ENCODE results near the gene PARD3B. TPM values are rescaled to one million over a fixed set of nuclear protein-coding genes. Genes with fewer than 3 reads are reported as not detected.

Gene PARD3B
- total RNA-seq, 1 experiment from 2014 or later = 3.9 TPM

DNA sequence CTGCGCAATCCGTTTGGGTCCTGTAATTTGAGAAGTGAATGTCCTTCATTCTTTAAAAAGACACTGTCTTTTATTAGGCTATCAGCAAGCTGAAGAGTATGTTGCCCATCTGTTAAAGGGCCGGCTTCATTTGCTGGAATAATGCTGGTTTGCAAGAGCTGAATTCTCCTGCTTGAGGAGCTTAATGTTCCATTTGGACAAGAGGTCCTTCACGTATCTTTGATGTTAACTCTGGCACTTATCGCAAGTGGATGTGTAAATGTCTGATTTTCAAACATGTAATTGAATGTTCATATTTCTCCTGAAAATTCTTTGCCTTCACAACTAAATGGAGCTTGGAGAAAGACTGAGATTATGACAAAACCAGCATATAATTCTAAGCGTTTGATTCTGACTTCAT lies 856.2 kb downstream of the PARD3B start:
- Histone ChIP-seq H3K4me1 (ENCODE audit: insufficient read depth, low read length) (peaks cover 14% of the 10 kb centered on the region), H2AFZ (ENCODE audit: low read length) (no peak overlapping the region), H3K27me3 (ENCODE audit: low read length) (no peaks in the 10 kb centered on the region), H3K9ac (ENCODE audit: low read length) (no peak overlapping the region), H3K9me2 (replicated peaks; ENCODE audit: low read length) (no peaks in the 10 kb centered on the region), H3K9me3 (ENCODE audit: low read length) (no peaks in the 10 kb centered on the region), H3K4me2 (ENCODE audit: low read length) (no peak overlapping the region), H4K20me1 (ENCODE audit: low read length) (no peaks in the 10 kb centered on the region), H3K79me2 (ENCODE audit: low read length) (no peaks in the 10 kb centered on the region), H3K27ac (ENCODE audit: low read length) (no peak overlapping the region), H3K36me3 (ENCODE audit: low read depth, low read length) (no peaks in the 10 kb centered on the region), H3F3A (ENCODE audit: low read length, unreplicated experiment) (no peaks in the 10 kb centered on the region), H3K4me3 (ENCODE audit: low read length) (no peak overlapping the region)
- ChIA-PET CTCF (no interaction called here), POLR2A (ENCODE audit: unreplicated experiment) (no interaction called here)
- no TSS peak for BruUV-seq (replicated peaks)
- ATAC-seq = no peak
- intact Hi-C loops (cut with micrococcal nuclease) = loop anchor here (10.0 kb wide), 1 partner anchor 273 kb away; no protein-coding TSS in a partner anchor
- no peak for DNase-seq
- TF ChIP-seq, protein P1, sequence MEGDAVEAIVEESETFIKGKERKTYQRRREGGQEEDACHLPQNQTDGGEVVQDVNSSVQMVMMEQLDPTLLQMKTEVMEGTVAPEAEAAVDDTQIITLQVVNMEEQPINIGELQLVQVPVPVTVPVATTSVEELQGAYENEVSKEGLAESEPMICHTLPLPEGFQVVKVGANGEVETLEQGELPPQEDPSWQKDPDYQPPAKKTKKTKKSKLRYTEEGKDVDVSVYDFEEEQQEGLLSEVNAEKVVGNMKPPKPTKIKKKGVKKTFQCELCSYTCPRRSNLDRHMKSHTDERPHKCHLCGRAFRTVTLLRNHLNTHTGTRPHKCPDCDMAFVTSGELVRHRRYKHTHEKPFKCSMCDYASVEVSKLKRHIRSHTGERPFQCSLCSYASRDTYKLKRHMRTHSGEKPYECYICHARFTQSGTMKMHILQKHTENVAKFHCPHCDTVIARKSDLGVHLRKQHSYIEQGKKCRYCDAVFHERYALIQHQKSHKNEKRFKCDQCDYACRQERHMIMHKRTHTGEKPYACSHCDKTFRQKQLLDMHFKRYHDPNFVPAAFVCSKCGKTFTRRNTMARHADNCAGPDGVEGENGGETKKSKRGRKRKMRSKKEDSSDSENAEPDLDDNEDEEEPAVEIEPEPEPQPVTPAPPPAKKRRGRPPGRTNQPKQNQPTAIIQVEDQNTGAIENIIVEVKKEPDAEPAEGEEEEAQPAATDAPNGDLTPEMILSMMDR (conservative IDR thresholded peaks at IDR 0.05; ENCODE audit: low read depth, low read length) = no peak
- TF ChIP-seq EZH2 (IDR thresholded peaks at IDR 0.05; ENCODE audit: low read length, unreplicated experiment) = no peak
- no peak for TF ChIP-seq EZH2phosphoT487 (IDR thresholded peaks at IDR 0.05; ENCODE audit: borderline replicate concordance, low read length)

DNA sequence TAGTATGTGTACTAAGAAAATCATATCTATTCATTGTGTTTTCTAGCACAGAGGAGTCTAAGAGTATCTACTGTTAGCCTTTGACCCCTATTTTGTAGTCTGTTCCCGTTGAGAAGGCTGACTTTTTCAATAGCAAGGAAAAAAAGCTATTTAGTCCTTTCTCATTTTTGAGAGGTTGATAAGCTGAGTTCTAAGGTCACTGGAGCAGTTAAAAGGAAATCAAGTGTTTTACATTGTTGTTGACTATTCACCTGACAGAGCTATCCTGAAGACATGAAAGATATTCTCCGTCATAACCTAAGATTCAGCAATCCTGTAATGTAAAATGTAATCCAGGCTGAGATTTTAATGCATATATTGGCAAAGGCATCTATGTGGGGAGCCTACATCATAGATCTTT lies 856.7 kb downstream of the PARD3B start:
- intact Hi-C loops (cut with micrococcal nuclease) = loop anchor here (10.0 kb wide), 1 partner anchor 273 kb away; no protein-coding TSS in a partner anchor

DNA sequence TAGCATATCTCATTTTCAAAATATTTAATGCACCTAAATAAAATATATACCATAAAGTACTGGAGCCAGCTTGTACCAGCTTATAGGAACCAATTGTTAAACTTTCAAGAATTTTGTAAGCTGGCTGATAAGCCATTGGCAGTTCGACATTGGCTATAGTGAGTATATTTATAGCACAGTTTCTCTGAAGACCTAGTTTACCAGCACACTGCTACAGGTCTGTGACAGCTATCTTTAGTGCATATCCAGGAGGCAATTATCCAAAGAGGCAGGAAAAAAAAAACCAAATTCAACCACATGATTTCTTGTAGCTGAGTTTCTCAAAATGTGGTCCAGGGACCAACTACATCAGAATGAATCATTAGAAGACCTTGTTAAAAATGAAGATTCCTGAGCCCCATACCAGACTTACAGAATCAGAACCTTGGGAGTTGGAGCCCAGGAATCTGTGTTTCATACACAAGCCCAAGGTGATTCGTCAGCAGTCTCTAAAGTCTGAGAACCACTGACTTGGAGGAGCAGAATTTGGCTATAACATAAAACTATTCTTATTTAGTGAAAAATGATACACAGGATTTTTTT lies 858.1 kb downstream of the PARD3B start:
- no peak overlapping the region for H2AFZ ChIP-seq (ENCODE audit: low read length)
- POLR2A ChIA-PET (ENCODE audit: unreplicated experiment) = no interaction called here
- CTCF ChIA-PET = no interaction called here
- H3F3A ChIP-seq (ENCODE audit: low read length, unreplicated experiment) = no peaks in the 10 kb centered on the region
- intact Hi-C loops (cut with micrococcal nuclease) = loop anchor here (10.0 kb wide), 1 partner anchor 271 kb away; no protein-coding TSS in a partner anchor
- no peak overlapping the region for H3K27ac ChIP-seq (ENCODE audit: low read length)
- H3K79me2 ChIP-seq (ENCODE audit: low read length) = no peaks in the 10 kb centered on the region
- no peak for ATAC-seq
- no peaks in the 10 kb centered on the region for H4K20me1 ChIP-seq (ENCODE audit: low read length)
- no peaks in the 10 kb centered on the region for H3K9me2 ChIP-seq (replicated peaks; ENCODE audit: low read length)
- peaks cover 14% of the 10 kb centered on the region for H3K4me1 ChIP-seq (ENCODE audit: insufficient read depth, low read length)
- no peak overlapping the region for H3K9ac ChIP-seq (ENCODE audit: low read length)
- no peaks in the 10 kb centered on the region for H3K9me3 ChIP-seq (ENCODE audit: low read length)
- DNase-seq = no peak
- no TSS peak for BruUV-seq (replicated peaks)
- TF ChIP-seq, protein P1 (conservative IDR thresholded peaks at IDR 0.05; ENCODE audit: low read depth, low read length) = no peak
- no peak for TF ChIP-seq EZH2 (IDR thresholded peaks at IDR 0.05; ENCODE audit: low read length, unreplicated experiment)
- no peak for TF ChIP-seq EZH2phosphoT487 (IDR thresholded peaks at IDR 0.05; ENCODE audit: borderline replicate concordance, low read length)
- no peak overlapping the region for H3K4me3 ChIP-seq (ENCODE audit: low read length)
- no peak overlapping the region for H3K4me2 ChIP-seq (ENCODE audit: low read length)
- H3K36me3 ChIP-seq (ENCODE audit: low read depth, low read length) = no peaks in the 10 kb centered on the region
- no peaks in the 10 kb centered on the region for H3K27me3 ChIP-seq (ENCODE audit: low read length)

More for the DNA sequence above, 856.7 kb downstream of the PARD3B start:
- Histone ChIP-seq H3K9me2 (replicated peaks; ENCODE audit: low read length) (no peaks in the 10 kb centered on the region), H3K9ac (ENCODE audit: low read length) (no peak overlapping the region), H3K27ac (ENCODE audit: low read length) (no peak overlapping the region), H3K79me2 (ENCODE audit: low read length) (no peaks in the 10 kb centered on the region), H3K4me3 (ENCODE audit: low read length) (no peak overlapping the region), H3K4me1 (ENCODE audit: insufficient read depth, low read length) (peaks cover 14% of the 10 kb centered on the region), H3K4me2 (ENCODE audit: low read length) (no peak overlapping the region), H2AFZ (ENCODE audit: low read length) (no peak overlapping the region), H3K9me3 (ENCODE audit: low read length) (no peaks in the 10 kb centered on the region), H3K36me3 (ENCODE audit: low read depth, low read length) (no peaks in the 10 kb centered on the region), H3F3A (ENCODE audit: low read length, unreplicated experiment) (no peaks in the 10 kb centered on the region), H3K27me3 (ENCODE audit: low read length) (no peaks in the 10 kb centered on the region), H4K20me1 (ENCODE audit: low read length) (no peaks in the 10 kb centered on the region)
- POLR2A ChIA-PET (ENCODE audit: unreplicated experiment) = no interaction called here
- TF ChIP-seq, protein P1 (conservative IDR thresholded peaks at IDR 0.05; ENCODE audit: low read depth, low read length) = no peak
- no peak for TF ChIP-seq EZH2 (IDR thresholded peaks at IDR 0.05; ENCODE audit: low read length, unreplicated experiment)
- no peak for TF ChIP-seq EZH2phosphoT487 (IDR thresholded peaks at IDR 0.05; ENCODE audit: borderline replicate concordance, low read length)
- ATAC-seq = no peak
- DNase-seq = no peak
- CTCF ChIA-PET = no interaction called here
- no TSS peak for BruUV-seq (replicated peaks)

Measured in PC-3 (cell line).